Ishikawa (cell line): ENCODE results near the gene KLHL10.

Experiments
- CEBPB ChIP-seq: IDR thresholded peaks from 2 replicates; pipeline ENCODE4 v1.6.1; 2012
- CREB1 ChIP-seq: IDR thresholded peaks from 2 replicates; pipeline ENCODE4 v1.6.1; 2012; ENCODE audit warnings: low read depth
- EGR1 ChIP-seq: IDR thresholded peaks from 2 replicates; pipeline ENCODE4 v1.6.1; 2012
- EP300 ChIP-seq: IDR thresholded peaks from 2 replicates; pipeline ENCODE4 v1.6.1; 2012; ENCODE audit warnings: borderline replicate concordance
- FOXM1 ChIP-seq: IDR thresholded peaks from 2 replicates; pipeline ENCODE4 v1.6.1; 2012; ENCODE audit warnings: low read depth, borderline replicate concordance
- NFIC ChIP-seq: IDR thresholded peaks from 2 replicates; pipeline ENCODE4 v1.6.1; 2012
- RAD21 ChIP-seq: IDR thresholded peaks from 2 replicates; pipeline ENCODE4 v1.6.1; 2012; ENCODE audit warnings: low read depth
- TAF1 ChIP-seq: IDR thresholded peaks from 2 replicates; pipeline ENCODE4 v1.6.1; 2012; ENCODE audit warnings: low read depth, mild to moderate bottlenecking
- TCF12 ChIP-seq: IDR thresholded peaks from 2 replicates; pipeline ENCODE4 v1.6.1; 2012; ENCODE audit warnings: low read depth
- TEAD4 ChIP-seq: IDR thresholded peaks from 2 replicates; pipeline ENCODE4 v1.6.1; 2012
- YY1 ChIP-seq: IDR thresholded peaks from 2 replicates; pipeline ENCODE4 v1.6.1; 2012; ENCODE audit warnings: low read depth
- ZBTB7A ChIP-seq: IDR thresholded peaks from 2 replicates; pipeline ENCODE4 v1.6.1; 2012; ENCODE audit warnings: low read depth
- TF ChIP-seq, protein P1 (sequence below): IDR thresholded peaks from 2 replicates; pipeline ENCODE4 v1.6.1; 2012
- TF ChIP-seq, protein P2 (sequence below): IDR thresholded peaks from 2 replicates; pipeline ENCODE4 v1.6.1; 2012; ENCODE audit warnings: low read depth, mild to moderate bottlenecking
- TF ChIP-seq, protein P3 (sequence below): IDR thresholded peaks from 2 replicates; pipeline ENCODE4 v1.6.1; 2012

Gene KLHL10

DNA sequence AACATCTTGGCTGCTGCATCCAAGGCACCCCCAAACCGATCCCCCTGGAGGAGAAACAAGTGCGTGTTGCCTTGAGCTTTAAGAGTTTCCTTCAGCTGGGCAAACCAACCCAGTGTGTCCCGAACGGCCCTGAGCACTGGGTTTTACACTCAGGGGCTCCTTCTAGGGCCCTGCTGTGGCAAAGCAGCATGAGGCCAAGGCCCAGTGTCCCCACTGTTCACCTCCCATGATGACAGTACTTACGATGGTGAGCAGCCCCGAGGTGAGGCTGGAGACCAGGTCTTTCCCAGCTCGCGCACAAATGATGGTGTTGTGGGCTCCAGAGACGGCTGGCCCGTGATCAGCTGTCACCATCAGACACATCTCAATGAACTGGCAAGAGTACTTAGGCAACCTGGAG, 34.2 kb downstream of the KLHL10 start:
- no peak for TF ChIP-seq TCF12
- no peak for TF ChIP-seq EGR1
- TF ChIP-seq TEAD4 = no peak
- no peak for TF ChIP-seq CREB1
- TF ChIP-seq, protein P1, sequence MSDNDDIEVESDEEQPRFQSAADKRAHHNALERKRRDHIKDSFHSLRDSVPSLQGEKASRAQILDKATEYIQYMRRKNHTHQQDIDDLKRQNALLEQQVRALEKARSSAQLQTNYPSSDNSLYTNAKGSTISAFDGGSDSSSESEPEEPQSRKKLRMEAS = no peak
- TF ChIP-seq RAD21 = no peak
- no peak for TF ChIP-seq CEBPB
- TF ChIP-seq, protein P2, sequence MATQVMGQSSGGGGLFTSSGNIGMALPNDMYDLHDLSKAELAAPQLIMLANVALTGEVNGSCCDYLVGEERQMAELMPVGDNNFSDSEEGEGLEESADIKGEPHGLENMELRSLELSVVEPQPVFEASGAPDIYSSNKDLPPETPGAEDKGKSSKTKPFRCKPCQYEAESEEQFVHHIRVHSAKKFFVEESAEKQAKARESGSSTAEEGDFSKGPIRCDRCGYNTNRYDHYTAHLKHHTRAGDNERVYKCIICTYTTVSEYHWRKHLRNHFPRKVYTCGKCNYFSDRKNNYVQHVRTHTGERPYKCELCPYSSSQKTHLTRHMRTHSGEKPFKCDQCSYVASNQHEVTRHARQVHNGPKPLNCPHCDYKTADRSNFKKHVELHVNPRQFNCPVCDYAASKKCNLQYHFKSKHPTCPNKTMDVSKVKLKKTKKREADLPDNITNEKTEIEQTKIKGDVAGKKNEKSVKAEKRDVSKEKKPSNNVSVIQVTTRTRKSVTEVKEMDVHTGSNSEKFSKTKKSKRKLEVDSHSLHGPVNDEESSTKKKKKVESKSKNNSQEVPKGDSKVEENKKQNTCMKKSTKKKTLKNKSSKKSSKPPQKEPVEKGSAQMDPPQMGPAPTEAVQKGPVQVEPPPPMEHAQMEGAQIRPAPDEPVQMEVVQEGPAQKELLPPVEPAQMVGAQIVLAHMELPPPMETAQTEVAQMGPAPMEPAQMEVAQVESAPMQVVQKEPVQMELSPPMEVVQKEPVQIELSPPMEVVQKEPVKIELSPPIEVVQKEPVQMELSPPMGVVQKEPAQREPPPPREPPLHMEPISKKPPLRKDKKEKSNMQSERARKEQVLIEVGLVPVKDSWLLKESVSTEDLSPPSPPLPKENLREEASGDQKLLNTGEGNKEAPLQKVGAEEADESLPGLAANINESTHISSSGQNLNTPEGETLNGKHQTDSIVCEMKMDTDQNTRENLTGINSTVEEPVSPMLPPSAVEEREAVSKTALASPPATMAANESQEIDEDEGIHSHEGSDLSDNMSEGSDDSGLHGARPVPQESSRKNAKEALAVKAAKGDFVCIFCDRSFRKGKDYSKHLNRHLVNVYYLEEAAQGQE = no peak
- TF ChIP-seq YY1 = no peak
- no peak for TF ChIP-seq FOXM1
- TF ChIP-seq ZBTB7A = no peak
- TF ChIP-seq, protein P3, sequence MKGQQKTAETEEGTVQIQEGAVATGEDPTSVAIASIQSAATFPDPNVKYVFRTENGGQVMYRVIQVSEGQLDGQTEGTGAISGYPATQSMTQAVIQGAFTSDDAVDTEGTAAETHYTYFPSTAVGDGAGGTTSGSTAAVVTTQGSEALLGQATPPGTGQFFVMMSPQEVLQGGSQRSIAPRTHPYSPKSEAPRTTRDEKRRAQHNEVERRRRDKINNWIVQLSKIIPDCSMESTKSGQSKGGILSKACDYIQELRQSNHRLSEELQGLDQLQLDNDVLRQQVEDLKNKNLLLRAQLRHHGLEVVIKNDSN = no peak
- TF ChIP-seq NFIC = no peak

DNA sequence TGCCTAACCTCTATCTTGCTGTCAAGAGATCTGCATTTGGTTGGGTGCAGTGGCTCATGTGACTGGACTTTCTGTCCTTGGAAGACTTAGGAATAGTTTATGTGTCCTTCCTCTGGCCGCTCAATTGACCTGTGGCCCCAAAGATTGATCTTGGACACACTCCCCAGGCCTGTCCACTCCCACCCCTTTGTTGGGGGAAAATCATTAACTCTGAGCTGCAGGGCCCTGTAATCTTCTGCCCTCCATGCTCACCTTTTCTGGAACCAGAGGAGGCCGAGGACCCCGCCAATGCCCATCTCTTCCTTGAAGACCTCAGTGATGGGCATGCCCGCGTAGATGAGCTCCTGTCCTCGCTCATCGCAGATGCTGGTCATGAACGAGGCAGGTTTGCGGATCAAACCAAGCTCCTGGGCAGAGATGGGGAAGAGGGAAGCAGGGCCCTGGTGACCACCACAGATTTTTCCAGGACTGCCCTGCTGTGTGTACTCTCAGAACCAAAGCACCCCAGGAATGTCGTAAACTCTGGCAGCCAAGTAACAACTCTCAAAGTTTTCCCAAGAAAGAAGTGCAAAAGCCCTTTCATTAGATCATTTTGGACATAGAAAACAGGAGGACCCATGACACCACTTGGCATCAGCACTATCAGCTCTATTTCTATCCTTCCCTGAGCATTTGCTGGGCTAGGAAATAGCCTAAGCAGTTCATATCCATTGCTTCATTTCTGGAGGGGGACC, 36.1 kb downstream of the KLHL10 start:
- TF ChIP-seq EP300 (no peak), CREB1 (no peak)

DNA sequence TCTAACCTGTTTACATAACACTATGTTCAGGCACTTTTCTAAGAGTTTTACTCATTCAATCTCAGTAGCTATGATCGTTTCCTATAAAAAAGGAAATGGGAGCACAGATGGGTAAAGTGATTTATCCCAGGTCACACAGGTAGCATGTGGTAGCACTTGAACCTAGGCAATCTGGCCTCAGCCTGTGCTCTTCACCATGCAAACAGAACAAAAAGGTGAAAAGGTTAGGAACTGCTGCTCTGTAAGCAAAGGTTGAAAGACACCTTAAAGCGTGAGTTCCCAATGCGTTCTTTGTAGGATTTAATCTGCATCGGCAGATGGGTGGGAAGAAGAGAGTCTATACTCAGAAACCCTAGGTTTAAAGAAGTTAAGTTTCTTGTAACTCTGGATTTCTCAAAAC, 42.5 kb downstream of the KLHL10 start:
- no peak for TF ChIP-seq CREB1
- no peak for TF ChIP-seq CEBPB
- TF ChIP-seq ZBTB7A = no peak
- TF ChIP-seq EGR1 = no peak
- TF ChIP-seq EP300 = no peak
- no peak for TF ChIP-seq TCF12
- TF ChIP-seq TEAD4 = no peak
- no peak for TF ChIP-seq FOXM1
- TF ChIP-seq NFIC = no peak
- TF ChIP-seq, protein P1 = no peak
- no peak for TF ChIP-seq YY1
- TF ChIP-seq, protein P3 = no peak
- TF ChIP-seq, protein P2 = no peak
- TF ChIP-seq RAD21 = no peak
- no peak for TF ChIP-seq TAF1

DNA sequence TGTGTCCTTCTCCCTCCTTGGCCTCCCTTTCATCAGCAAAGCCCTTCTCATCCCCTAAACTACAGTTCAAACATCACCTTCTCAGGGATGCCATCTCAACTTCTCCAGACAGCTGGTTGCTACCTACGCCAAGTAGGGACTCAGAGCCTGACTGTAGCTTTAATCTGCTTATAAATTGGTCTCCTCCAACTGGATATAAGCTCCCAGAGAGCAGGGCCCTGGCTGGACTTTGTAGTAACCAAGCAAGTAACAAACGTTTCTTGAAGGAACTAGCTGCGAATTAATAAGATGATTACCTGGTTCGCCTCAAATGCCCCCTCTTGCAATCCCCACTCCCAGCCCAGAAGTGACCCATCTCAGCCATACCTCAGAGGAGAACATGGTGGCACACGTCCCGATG, 45.1 kb downstream of the KLHL10 start:
- TF ChIP-seq, protein P3 = no peak
- TF ChIP-seq ZBTB7A (no peak), TAF1 (no peak), FOXM1 (no peak), YY1 (no peak), CREB1 (no peak), EP300 (no peak), TCF12 (no peak), NFIC (no peak), EGR1 (no peak), RAD21 (no peak)
- TF ChIP-seq, protein P1 = no peak
- TF ChIP-seq, protein P2 = no peak
